ENCODE results near the gene SLC5A5. TPM values are rescaled to one million over a fixed set of nuclear protein-coding genes. Genes with fewer than 3 reads are reported as not detected.

The SLC5A5 gene
- total and polyA plus RNA-seq, 2 of the 8 experiments (the other 6 are each of a cell fraction or from before 2014, with no cell fraction given) = 1.5 to 1.8 TPM

DNA sequence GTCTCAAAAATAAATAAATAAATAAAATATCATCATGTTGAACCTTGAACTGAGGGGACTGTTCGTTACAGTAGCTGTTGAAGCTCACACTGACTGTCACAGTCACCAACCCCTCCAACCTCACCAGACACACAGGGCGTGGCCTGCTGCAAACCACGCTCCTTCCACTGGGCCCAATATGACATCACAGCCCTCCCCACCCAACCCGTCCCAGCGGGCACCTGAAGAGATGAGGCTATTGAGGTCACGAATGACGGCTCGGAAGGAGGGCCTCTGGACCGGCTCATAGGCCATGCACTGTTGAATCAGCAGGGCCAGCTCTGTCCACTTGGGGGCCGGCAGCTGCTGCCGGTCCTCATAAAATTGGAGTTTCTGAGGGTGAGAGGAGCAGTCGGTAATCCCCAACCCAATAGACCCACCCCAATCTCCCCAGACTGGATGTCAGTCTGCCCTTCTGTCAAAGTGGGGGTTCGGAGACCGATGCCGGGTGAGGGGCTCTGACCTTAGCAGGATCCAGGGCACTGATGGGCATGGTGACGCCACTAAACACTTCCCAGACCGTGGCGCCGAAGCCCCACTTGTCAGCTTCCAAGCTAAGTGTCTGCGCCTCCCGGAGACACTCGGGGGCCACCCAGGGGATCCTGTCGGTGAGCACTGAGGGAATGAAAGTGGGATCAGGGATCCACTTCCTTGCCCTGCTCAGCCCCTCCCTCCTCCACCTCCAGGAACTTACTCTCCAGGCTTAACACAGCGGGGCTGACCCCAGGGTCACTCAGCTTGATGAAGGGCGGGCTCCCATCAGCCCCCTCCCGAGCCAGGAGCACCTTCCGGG is 37.2 kb upstream of the SLC5A5 start:
- 75% methylated on average over 27 of the region's 27 CpGs; no CpG with 5 or more reads in 1 of the 2 experiments for WGBS, 2 experiments (ENCODE audit: extremely low coverage in 1 of 2, insufficient coverage in 1 of 2, insufficient read length in 1 of 2, insufficient replicate concordance in 2 of 2, low coverage in 1 of 2, low lambda C conversion rate in 2 of 2, missing lambda C conversion rate in 1 of 2)
- H2BK5ac ChIP-seq (ENCODE audit: low read depth, low read length) = no peak overlapping the region
- ChIA-PET CTCF (ENCODE audit: partially characterized antibody) (interaction anchor here (0.7 to 3.7 kb wide), 12 partner anchors 9 to 99 kb away, joined by 3 to 19 read pairs (median 5); partner anchors contain the start of genes B3GNT3, CCDC124 and JAK3), POLR2A (ENCODE audit: partially characterized antibody) (interaction anchor here (1.2 to 12.5 kb wide), 2 partner anchors 28 to 98 kb away, joined by 4 to 133 read pairs; partner anchors contain the start of genes CCDC124 and RPL18A)
- H3K27ac ChIP-seq (ENCODE audit: low read depth, low read length) = no peak overlapping the region
- H3K23ac ChIP-seq (ENCODE audit: insufficient read length) = no peak overlapping the region
- no peak overlapping the region for H3K4me3 ChIP-seq (ENCODE audit: extremely low read depth in 1 of 4, insufficient read depth in 2 of 4, low read depth in 3 of 4, low read length in 4 of 4)
- H3K4ac ChIP-seq (replicated peaks; ENCODE audit: insufficient read length, low read depth, low read length) = no peak overlapping the region
- no peaks in the 10 kb centered on the region for H3K79me2 ChIP-seq (ENCODE audit: control insufficient read depth in 1 of 2, insufficient read depth in 2 of 2, low read length in 2 of 2)
- H3K79me1 ChIP-seq (ENCODE audit: low read depth, low read length) = no peaks in the 10 kb centered on the region
- no peak overlapping the region for H2BK120ac ChIP-seq (replicated peaks; ENCODE audit: low read depth, low read length)
- no peaks in the 10 kb centered on the region for H3K36me3 ChIP-seq (ENCODE audit: control insufficient read depth in 2 of 4, insufficient read depth in 4 of 4, low read length in 3 of 4)
- H4K5ac ChIP-seq (ENCODE audit: insufficient read length, low read depth, low read length) = no peak overlapping the region
- H3K9ac ChIP-seq (replicated peaks in 1 of 4; ENCODE audit: extremely low read depth in 1 of 4, low read depth in 3 of 4, low read length in 3 of 4) = no peak overlapping the region
- DNase-seq (ENCODE audit: low read depth in 1 of 2, low spot score in 2 of 2) (peak in 1 of 2 experiments; percentile 55), FAIRE-seq (no peak)
- H2BK20ac ChIP-seq (ENCODE audit: low read length) = no peak overlapping the region
- no peak overlapping the region for H4K91ac ChIP-seq (replicated peaks; ENCODE audit: insufficient read length, low read length)
- H3K56ac ChIP-seq (replicated peaks; ENCODE audit: insufficient read length, low read depth, low read length) = no peak overlapping the region
- TF ChIP-seq RAD21 (IDR thresholded peaks at IDR 0.05 in 1 of 2, conservative IDR thresholded peaks at IDR 0.05 in 1 of 2; ENCODE audit: low read depth in 2 of 2, low read length in 2 of 2) (peak; percentile 20 to 42; a peak in 3 of 4 replicates), CREB1 (IDR thresholded peaks at IDR 0.05) (peak; percentile 51), BACH1 (IDR thresholded peaks at IDR 0.05; ENCODE audit: low read length) (no peak), RBBP5 (IDR thresholded peaks at IDR 0.05; ENCODE audit: borderline replicate concordance, low read depth, low read length) (no peak)
- TF ChIP-seq, protein P1, sequence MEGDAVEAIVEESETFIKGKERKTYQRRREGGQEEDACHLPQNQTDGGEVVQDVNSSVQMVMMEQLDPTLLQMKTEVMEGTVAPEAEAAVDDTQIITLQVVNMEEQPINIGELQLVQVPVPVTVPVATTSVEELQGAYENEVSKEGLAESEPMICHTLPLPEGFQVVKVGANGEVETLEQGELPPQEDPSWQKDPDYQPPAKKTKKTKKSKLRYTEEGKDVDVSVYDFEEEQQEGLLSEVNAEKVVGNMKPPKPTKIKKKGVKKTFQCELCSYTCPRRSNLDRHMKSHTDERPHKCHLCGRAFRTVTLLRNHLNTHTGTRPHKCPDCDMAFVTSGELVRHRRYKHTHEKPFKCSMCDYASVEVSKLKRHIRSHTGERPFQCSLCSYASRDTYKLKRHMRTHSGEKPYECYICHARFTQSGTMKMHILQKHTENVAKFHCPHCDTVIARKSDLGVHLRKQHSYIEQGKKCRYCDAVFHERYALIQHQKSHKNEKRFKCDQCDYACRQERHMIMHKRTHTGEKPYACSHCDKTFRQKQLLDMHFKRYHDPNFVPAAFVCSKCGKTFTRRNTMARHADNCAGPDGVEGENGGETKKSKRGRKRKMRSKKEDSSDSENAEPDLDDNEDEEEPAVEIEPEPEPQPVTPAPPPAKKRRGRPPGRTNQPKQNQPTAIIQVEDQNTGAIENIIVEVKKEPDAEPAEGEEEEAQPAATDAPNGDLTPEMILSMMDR (IDR thresholded peaks at IDR 0.05; ENCODE audit: control extremely low read depth in 1 of 3, insufficient read depth in 1 of 3, low read depth in 1 of 3, low read length in 3 of 3) = peak; percentile 38 to 43 (median 42); a peak in 3 of 4 replicates
- H4K20me1 ChIP-seq (replicated peaks in 1 of 2; ENCODE audit: control insufficient read depth in 1 of 2, insufficient read depth in 2 of 2, low read length in 2 of 2) = peaks cover 0 to 5% of the 10 kb centered on the region in 2 experiments
- no peak overlapping the region for H2AFZ ChIP-seq (ENCODE audit: low read length)
- no peak overlapping the region for H3K14ac ChIP-seq (ENCODE audit: insufficient read length)
- H3K4me1 ChIP-seq (replicated peaks in 1 of 4; ENCODE audit: control insufficient read depth in 3 of 4, insufficient read depth in 4 of 4, low read length in 3 of 4) = peaks cover 0 to 15% (median 4%) of the 10 kb centered on the region in 4 experiments; a peak in 6 of 7 replicates
- H2BK15ac ChIP-seq (ENCODE audit: low read length) = no peak overlapping the region
- no peak overlapping the region for H3K4me2 ChIP-seq (ENCODE audit: insufficient read depth in 1 of 2, low read depth in 2 of 2, low read length in 2 of 2)
- no peak overlapping the region; the same call in 1 of the 2 replicates for H2AK5ac ChIP-seq (ENCODE audit: low read depth, low read length)
- H3K9me3 ChIP-seq (ENCODE audit: insufficient read depth in 2 of 2, low read depth in 1 of 2, low read length in 1 of 2) = no peaks in the 10 kb centered on the region
- no peak overlapping the region; the same call in 1 of the 2 replicates for H2BK12ac ChIP-seq (ENCODE audit: low read depth, low read length)
- peaks cover 5% of the 10 kb centered on the region; the same call in 1 of the 2 replicates for H3K23me2 ChIP-seq (ENCODE audit: low read depth, low read length)
- H3K27me3 ChIP-seq (replicated peaks in 1 of 4; ENCODE audit: control insufficient read depth in 3 of 4, extremely low read depth in 1 of 4, insufficient read depth in 3 of 4, low read length in 3 of 4) = no peaks in the 10 kb centered on the region; a peak in 1 of 7 replicates
- no peak overlapping the region for H3K18ac ChIP-seq (ENCODE audit: extremely low read depth, low read length)
- no peak overlapping the region for H4K8ac ChIP-seq (ENCODE audit: extremely low read depth, insufficient read depth, low read length)
